ENCODE results near the gene EEPD1. TPM values are rescaled to one million over a fixed set of nuclear protein-coding genes. Genes with fewer than 3 reads are reported as not detected.
A peak's percentile ranks its signal among the peaks of the same experiment; 100 is the strongest.

EEPD1 gene
- polyA plus RNA-seq, 2 of the 4 experiments (the other 2 are of a cell fraction), result 16.0 to 24.3 TPM

DNA sequence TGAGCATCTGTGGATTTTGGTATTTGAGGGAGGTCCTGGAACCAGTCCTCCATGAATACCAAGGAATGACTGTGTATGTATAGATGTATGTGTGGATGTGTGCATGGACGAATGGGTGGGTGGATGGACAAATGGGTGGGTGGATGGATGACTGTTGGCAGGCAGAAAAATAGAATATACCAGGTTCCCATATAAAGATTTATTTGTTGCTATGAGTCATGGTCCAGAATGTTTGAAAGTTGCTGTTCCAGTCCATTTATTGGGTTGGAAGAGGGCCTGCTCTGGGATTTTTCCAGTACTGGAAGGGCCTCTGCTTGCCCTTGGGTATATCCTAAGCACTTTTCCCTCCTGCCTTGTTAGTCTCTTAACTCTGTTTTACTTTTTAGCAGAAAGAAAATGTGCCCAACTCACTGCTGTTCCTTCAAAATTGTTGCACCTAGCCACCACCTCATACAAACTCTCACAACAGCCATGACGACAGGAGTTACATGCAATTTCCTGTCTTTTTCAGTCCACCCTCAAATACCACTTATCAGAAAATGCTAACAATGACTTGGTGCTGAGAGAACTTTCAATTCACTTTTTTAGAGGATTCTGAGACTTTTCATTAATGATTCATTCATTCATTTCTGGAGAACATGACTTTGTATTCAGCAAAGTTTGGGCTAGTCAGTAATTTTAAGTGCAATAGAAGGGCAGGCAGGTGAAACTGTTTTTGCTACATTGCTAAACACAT is 108.1 kb downstream of the EEPD1 start:
- Histone ChIP-seq H3K4me2 (peak overlapping the region; percentile 49), H3K9me3 (no peaks in the 10 kb centered on the region), H3K4me3 (no peak overlapping the region), H3K4me1 (peaks cover 67% of the 10 kb centered on the region), H3K27ac (peak overlapping the region in 1 of 2 experiments; percentile 59; a peak in 2 of 6 replicates)
- ChIA-PET POLR2A (no interaction called here), CTCF (interaction anchor here (0.7 kb wide), 1 partner anchor 27 kb away, joined by 3 read pairs; no protein-coding TSS in a partner anchor)
- no peak for ATAC-seq
- no peak for DNase-seq (ENCODE audit: low read depth in 1 of 2, low spot score in 1 of 2)
- no peak for FAIRE-seq
- no peak for TF ChIP-seq MAFK (IDR thresholded peaks at IDR 0.05; ENCODE audit: partially characterized antibody)
- no peak for TF ChIP-seq ZFP36 (IDR thresholded peaks at IDR 0.05; ENCODE audit: borderline replicate concordance, partially characterized antibody)
- no peak for TF ChIP-seq FOSB (CRISPR knock-in tag; IDR thresholded peaks at IDR 0.05)
- no peak for TF ChIP-seq EP300 (IDR thresholded peaks at IDR 0.05)
- no peak for TF ChIP-seq GATA3 (IDR thresholded peaks at IDR 0.05; ENCODE audit: borderline replicate concordance)
- no peak for TF ChIP-seq PHF8 (IDR thresholded peaks at IDR 0.05; ENCODE audit: borderline replicate concordance, low read depth)
- no peak for TF ChIP-seq HEYL (CRISPR knock-in tag; IDR thresholded peaks at IDR 0.05)
- TF ChIP-seq MYC (IDR thresholded peaks at IDR 0.05; ENCODE audit: borderline replicate concordance, low read length), result no peak
- no peak for TF ChIP-seq SREBF2 (IDR thresholded peaks at IDR 0.05)
- no peak for TF ChIP-seq RAD21 (conservative IDR thresholded peaks at IDR 0.05 in 1 of 2, IDR thresholded peaks at IDR 0.05 in 1 of 2)
- TF ChIP-seq, protein P1, sequence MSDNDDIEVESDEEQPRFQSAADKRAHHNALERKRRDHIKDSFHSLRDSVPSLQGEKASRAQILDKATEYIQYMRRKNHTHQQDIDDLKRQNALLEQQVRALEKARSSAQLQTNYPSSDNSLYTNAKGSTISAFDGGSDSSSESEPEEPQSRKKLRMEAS (IDR thresholded peaks at IDR 0.05), result no peak
- no peak for TF ChIP-seq POLR2A (IDR thresholded peaks at IDR 0.05; ENCODE audit: low read length)
- TF ChIP-seq, protein P2, sequence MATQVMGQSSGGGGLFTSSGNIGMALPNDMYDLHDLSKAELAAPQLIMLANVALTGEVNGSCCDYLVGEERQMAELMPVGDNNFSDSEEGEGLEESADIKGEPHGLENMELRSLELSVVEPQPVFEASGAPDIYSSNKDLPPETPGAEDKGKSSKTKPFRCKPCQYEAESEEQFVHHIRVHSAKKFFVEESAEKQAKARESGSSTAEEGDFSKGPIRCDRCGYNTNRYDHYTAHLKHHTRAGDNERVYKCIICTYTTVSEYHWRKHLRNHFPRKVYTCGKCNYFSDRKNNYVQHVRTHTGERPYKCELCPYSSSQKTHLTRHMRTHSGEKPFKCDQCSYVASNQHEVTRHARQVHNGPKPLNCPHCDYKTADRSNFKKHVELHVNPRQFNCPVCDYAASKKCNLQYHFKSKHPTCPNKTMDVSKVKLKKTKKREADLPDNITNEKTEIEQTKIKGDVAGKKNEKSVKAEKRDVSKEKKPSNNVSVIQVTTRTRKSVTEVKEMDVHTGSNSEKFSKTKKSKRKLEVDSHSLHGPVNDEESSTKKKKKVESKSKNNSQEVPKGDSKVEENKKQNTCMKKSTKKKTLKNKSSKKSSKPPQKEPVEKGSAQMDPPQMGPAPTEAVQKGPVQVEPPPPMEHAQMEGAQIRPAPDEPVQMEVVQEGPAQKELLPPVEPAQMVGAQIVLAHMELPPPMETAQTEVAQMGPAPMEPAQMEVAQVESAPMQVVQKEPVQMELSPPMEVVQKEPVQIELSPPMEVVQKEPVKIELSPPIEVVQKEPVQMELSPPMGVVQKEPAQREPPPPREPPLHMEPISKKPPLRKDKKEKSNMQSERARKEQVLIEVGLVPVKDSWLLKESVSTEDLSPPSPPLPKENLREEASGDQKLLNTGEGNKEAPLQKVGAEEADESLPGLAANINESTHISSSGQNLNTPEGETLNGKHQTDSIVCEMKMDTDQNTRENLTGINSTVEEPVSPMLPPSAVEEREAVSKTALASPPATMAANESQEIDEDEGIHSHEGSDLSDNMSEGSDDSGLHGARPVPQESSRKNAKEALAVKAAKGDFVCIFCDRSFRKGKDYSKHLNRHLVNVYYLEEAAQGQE (IDR thresholded peaks at IDR 0.05), result no peak
- TF ChIP-seq FOXS1 (CRISPR knock-in tag; IDR thresholded peaks at IDR 0.05), result no peak
- TF ChIP-seq MAZ (IDR thresholded peaks at IDR 0.05; ENCODE audit: borderline replicate concordance, low read depth, low read length), result no peak
- 77% methylated on average over 2 of the region's 2 CpGs for WGBS (ENCODE audit: missing lambda C conversion rate)

DNA sequence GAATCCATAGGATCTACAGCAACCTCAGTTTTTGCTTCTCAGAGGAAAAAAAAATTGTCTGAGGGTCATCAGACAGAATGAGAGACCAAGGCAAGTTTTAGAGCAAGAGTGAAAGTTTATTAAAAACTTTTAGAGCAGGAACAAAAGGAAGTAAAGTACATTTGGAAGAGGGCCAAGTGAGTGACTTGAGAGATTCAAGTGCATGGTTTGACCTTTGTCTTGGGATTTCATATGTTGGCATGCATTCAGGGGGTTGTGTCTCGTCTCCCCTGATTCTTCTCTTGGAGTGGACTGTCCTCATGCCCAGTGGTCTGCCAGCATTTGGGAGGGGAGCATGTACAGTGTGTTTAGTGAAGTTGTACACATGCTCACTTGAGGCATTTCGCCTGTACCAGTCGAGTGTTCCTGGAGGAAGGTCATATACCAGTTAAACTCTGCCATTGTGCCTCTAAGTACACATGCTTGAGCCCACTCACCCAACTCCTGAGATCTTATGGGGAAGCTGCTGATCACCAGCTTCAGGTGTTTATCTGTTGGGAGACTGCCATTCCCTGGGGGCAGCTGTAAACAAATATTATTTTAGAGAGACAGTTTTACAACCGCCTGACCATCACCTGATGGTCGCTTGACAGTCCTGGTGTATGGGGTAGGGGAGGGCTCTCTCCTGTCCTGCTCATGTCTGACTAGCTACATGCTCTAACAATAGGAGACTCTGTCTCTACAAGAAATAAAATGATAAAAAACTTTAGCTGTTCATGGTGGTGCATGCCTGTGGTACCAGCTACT is 109.4 kb downstream of the EEPD1 start:
- ATAC-seq (no peak), FAIRE-seq (no peak), DNase-seq (ENCODE audit: low read depth in 1 of 2, low spot score in 1 of 2) (no peak)
- peaks cover 77% of the 10 kb centered on the region for H3K4me1 ChIP-seq
- TF ChIP-seq EHF (CRISPR knock-in tag; IDR thresholded peaks at IDR 0.05), result no peak
- TF ChIP-seq, protein P3, sequence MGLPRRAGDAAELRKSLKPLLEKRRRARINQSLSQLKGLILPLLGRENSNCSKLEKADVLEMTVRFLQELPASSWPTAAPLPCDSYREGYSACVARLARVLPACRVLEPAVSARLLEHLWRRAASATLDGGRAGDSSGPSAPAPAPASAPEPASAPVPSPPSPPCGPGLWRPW (IDR thresholded peaks at IDR 0.05), result no peak
- no peak overlapping the region for H3K4me3 ChIP-seq
- ChIA-PET POLR2A (no interaction called here), CTCF (interaction anchor here (1.2 kb wide), 2 partner anchors 21 to 29 kb away, joined by 3 to 4 read pairs; no protein-coding TSS in a partner anchor)
- H3K27ac ChIP-seq, result peak overlapping the region; percentile 22 to 59; a peak in 4 of 6 replicates
- H3K9me3 ChIP-seq, result no peaks in the 10 kb centered on the region
- 76% methylated on average over 5 of the region's 5 CpGs for WGBS (ENCODE audit: missing lambda C conversion rate)
- peak overlapping the region; percentile 49 for H3K4me2 ChIP-seq

DNA sequence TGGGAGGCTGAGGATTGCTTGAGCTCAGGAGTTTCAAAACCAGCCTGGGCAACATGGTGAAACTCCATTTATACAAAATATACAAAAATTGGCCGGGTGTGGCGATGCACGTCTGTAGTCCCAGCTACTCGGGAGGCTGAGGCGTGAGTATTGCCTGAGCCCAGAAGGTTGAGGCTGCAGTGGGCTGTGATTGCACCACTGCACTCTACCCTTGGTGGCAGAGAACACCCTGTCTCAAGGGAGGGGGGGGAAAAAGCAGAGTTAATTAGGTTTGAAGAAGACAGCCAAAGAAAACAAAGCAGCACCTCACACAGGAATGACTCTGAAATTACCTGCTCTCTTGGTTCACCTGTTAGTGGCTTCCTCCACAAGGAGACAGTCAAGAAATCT is 110.0 kb downstream of the EEPD1 start:
- peaks cover 79% of the 10 kb centered on the region for H3K4me1 ChIP-seq
- TF ChIP-seq FOSB (CRISPR knock-in tag; IDR thresholded peaks at IDR 0.05), result no peak
- no peak for TF ChIP-seq POLR2AphosphoS2 (conservative IDR thresholded peaks at IDR 0.05; ENCODE audit: low read length)
- no peak for TF ChIP-seq SMC3 (IDR thresholded peaks at IDR 0.05)
- TF ChIP-seq CBX8 (IDR thresholded peaks at IDR 0.05), result no peak
- TF ChIP-seq EHF (CRISPR knock-in tag; IDR thresholded peaks at IDR 0.05), result no peak
- TF ChIP-seq, protein P4, sequence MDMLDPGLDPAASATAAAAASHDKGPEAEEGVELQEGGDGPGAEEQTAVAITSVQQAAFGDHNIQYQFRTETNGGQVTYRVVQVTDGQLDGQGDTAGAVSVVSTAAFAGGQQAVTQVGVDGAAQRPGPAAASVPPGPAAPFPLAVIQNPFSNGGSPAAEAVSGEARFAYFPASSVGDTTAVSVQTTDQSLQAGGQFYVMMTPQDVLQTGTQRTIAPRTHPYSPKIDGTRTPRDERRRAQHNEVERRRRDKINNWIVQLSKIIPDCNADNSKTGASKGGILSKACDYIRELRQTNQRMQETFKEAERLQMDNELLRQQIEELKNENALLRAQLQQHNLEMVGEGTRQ (IDR thresholded peaks at IDR 0.05), result no peak
- TF ChIP-seq FOSL2 (IDR thresholded peaks at IDR 0.05), result no peak
- TF ChIP-seq FOSL2 (CRISPR knock-in tag; IDR thresholded peaks at IDR 0.05), result no peak
- TF ChIP-seq KDM5A (IDR thresholded peaks at IDR 0.05), result no peak
- TF ChIP-seq EP300 (IDR thresholded peaks at IDR 0.05), result no peak
- TF ChIP-seq ESRRA (IDR thresholded peaks at IDR 0.05; ENCODE audit: borderline replicate concordance, low read length), result no peak
- TF ChIP-seq, protein P3 (IDR thresholded peaks at IDR 0.05), result no peak
- TF ChIP-seq ZC3H11A (IDR thresholded peaks at IDR 0.05), result no peak
- no peak for TF ChIP-seq EHMT2 (IDR thresholded peaks at IDR 0.05; ENCODE audit: low read depth)
- no peak for TF ChIP-seq RAD21 (conservative IDR thresholded peaks at IDR 0.05 in 1 of 2, IDR thresholded peaks at IDR 0.05 in 1 of 2)
- peak overlapping the region in 1 of 2 experiments; percentile 59; a peak in 3 of 6 replicates for H3K27ac ChIP-seq
- no peak overlapping the region for H3K4me3 ChIP-seq
- FAIRE-seq (no peak), DNase-seq (ENCODE audit: low read depth in 1 of 2, low spot score in 1 of 2) (no peak), ATAC-seq (no peak)
- H3K9me3 ChIP-seq, result no peaks in the 10 kb centered on the region
- POLR2A ChIA-PET, result no interaction called here
- CTCF ChIA-PET, result interaction anchor here (0.9 to 1.2 kb wide), 3 partner anchors 21 to 287 kb away, joined by 3 to 4 read pairs (median 3); no protein-coding TSS in a partner anchor
- WGBS (ENCODE audit: missing lambda C conversion rate), result 90% methylated on average over 5 of the region's 5 CpGs
- no peak overlapping the region; the same call in 2 of the 3 replicates for H3K4me2 ChIP-seq
